Fibroblast of the aortic adventitia (primary cell): ENCODE results near the gene TPD52L1. TPM values are rescaled to one million over a fixed set of nuclear protein-coding genes. Genes with fewer than 3 reads are reported as not detected.
"Not testable (repeated sequence)": the region's sequence is repeated elsewhere in the genome, so short reads cannot be mapped to it uniquely, and the experiment has no call there.

Experiments used
- DNase-seq: peaks from one replicate; pipeline ENCODE4 v3.0.0-alpha.2; 2010; ENCODE audit warnings: low read depth
- H3K4me3 ChIP-seq: 2 replicates; pipeline ENCODE4 v1.5.1; 2011; ENCODE audit warnings: low read depth, mild to moderate bottlenecking, control low read depth, low read length, moderate library complexity
- total RNA-seq: library from RNA; depleted of rRNA; stranded (reverse); fragments of >200 nt; gene quantifications from 2 replicates; pipeline ENCODE4 v1.2.3, GENCODE V29; 2012; ENCODE audit warnings: low replicate concordance
- TF ChIP-seq, protein P1 (sequence below): IDR thresholded peaks from 2 replicates; pipeline ENCODE4 v1.5.1; 2011; ENCODE audit warnings: mild to moderate bottlenecking, low read length, control low read depth, inconsistent platforms; ENCODE audit not compliant: insufficient read depth

TPD52L1 gene
- total RNA-seq, 1 donor, result 20.8 TPM

DNA sequence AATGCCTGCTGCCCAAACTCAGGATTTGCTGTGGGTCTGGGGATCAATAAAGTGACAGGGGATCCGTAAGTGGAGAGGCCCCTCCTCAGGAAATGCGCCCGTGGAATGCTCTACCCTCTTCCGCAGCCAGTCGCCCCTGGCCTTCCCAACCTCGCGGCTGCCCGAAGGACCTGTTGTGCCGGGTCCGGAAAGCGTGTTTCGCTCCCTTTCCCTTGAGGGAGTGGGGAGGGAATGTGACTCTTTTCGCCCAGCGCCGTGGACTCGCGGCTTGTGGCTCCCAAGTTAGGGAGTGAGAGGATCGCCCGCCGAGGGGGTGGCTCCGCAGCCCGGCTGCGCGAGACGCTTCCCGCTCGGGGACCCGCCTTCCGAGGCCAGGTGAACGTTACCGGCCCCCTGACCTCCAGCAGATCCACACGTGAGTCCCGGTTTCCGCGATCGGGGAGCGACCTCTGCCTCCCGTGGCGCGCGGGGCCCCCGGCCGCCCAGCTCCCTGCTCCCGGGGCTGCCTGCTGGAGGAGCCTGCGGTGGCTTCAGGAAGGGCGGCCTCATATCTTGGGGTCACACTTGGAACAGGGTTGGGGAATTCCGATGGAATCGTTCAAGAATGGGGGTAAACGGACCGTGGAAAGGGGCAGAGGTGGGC is 666 bp downstream of the TPD52L1 start:
- TF ChIP-seq, protein P1, sequence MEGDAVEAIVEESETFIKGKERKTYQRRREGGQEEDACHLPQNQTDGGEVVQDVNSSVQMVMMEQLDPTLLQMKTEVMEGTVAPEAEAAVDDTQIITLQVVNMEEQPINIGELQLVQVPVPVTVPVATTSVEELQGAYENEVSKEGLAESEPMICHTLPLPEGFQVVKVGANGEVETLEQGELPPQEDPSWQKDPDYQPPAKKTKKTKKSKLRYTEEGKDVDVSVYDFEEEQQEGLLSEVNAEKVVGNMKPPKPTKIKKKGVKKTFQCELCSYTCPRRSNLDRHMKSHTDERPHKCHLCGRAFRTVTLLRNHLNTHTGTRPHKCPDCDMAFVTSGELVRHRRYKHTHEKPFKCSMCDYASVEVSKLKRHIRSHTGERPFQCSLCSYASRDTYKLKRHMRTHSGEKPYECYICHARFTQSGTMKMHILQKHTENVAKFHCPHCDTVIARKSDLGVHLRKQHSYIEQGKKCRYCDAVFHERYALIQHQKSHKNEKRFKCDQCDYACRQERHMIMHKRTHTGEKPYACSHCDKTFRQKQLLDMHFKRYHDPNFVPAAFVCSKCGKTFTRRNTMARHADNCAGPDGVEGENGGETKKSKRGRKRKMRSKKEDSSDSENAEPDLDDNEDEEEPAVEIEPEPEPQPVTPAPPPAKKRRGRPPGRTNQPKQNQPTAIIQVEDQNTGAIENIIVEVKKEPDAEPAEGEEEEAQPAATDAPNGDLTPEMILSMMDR, result no peak
- H3K4me3 ChIP-seq, result peak overlapping the region; percentile 72
- peak; percentile 14 for DNase-seq

DNA sequence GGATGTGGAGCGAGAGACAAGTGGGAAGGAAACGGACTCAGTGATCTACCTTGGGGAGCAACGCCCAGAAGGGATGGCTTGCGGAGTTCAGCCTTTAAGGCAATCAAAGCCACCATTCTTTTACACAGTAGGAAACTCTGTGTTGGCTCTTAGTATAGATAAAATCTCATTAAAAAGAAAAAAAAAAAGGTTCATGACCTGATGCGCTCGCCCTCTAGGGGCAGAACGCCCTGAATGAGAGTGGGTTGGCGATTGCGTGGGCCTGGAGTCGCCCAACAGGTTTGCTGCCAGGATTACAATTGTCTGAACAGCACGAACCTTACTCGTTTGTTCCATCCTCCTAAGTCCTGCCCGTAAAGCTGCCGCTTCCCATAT is 1.2 kb downstream of the TPD52L1 start:
- TF ChIP-seq, protein P1, result no peak
- peak overlapping the region; percentile 72 for H3K4me3 ChIP-seq
- DNase-seq, result no peak

DNA sequence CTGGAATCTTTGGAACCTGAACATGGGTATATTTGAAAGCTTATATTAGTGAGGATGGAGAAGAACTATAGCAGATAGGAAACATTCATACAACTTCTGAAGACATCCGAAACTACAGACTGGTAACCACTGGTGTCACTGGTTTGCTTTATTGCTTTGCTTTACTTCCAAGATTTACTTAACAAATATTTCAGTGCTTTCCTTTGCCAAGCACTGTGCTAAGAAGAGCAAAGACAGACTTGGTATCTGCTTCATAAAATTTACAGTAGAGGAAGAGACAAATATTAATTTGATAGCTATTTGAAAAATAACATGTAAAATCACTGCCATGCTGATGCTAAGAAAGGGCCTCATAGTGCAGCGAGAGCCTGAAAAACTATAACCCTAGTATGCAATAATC is 1.8 kb downstream of the TPD52L1 start:
- no peak for DNase-seq
- no peak overlapping the region for H3K4me3 ChIP-seq
- TF ChIP-seq, protein P1, result no peak

DNA sequence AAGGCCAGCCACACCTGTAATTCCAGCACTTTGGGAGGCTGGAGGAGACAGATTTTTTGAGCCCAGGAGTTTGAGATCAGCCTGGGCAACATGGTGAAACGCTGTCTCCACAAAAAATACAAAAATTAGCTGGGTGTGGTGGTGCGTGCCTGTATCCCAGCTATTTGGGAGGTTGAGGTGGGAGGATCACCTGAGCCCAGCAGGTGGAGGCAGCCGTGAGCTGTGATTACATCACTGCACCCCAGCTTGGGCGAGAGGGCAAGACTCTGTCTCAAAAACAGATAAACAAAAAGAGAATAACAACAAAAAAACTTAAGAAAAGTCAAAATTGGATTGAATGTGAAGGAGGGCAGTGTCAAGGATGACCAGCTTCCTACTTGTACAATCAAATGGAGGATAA is 2.9 kb downstream of the TPD52L1 start:
- no peak overlapping the region for H3K4me3 ChIP-seq
- TF ChIP-seq, protein P1, result no peak
- DNase-seq, result no peak

DNA sequence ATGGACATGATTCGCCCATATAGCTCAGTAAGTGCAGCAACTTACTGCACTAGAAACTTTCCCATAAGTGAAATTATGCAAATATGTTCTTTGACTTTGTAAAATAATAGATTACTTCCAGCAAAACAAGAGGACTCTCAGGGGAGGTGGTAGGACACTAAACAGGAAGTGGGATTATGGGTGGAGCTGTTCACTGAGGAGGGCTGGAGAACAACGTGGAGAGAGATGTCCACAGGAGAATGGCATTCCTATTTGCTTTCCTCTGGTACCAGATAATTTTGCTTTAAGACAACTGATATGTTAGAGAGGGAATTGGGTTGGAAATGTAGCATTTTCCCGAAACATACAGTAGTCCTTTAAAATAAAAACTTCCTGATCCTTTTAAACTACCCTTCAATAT is 3.7 kb downstream of the TPD52L1 start:
- no peak overlapping the region for H3K4me3 ChIP-seq
- TF ChIP-seq, protein P1, result no peak
- DNase-seq, result no peak

DNA sequence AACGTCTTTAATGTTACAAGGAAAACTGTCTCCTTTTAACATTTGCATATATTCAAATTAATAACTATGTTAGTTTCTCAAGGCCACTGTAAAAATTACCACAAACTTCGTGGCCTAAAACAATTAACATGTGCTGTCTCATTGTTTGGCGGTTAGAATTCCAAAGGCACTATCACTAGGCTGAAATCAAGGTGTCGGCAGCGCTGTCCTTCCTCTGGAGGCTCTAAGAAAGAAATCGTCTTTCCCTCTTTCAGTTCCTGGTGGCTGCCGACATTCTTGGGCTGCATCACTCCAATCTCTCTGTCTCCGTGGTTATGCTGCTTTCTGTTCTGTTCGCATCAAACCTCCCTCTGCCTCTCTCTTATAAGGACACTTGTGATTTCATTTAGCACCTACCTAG is 4.2 kb downstream of the TPD52L1 start:
- no peak overlapping the region for H3K4me3 ChIP-seq
- DNase-seq, result no peak
- TF ChIP-seq, protein P1, result no peak

DNA sequence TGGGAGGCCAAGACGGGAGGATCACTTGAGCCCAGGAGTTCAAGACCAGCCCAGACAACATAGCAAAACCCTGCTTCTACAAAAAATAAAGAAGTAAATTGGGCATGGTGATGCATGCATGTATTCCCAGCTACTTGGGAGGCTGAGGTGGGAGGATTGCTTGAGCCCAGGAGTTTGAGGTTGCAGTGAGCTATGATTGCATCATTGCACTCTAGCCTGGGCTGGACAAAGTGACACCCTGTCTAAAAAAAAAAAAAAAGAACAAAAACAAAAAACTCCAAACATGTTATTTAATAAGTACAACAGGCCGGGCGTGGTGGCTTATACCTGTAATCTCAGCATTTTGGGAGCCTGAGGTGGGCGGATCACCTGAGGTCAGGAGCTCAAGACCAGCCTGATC is 9.8 kb downstream of the TPD52L1 start:
- DNase-seq, result not testable (repeated sequence)

More for the DNA sequence above, 9.8 kb downstream of the TPD52L1 start:
- H3K4me3 ChIP-seq, result not testable (repeated sequence)
